A673 (cell line): ENCODE data around the gene SLC24A4.

Source experiments
- CTCF ChIP-seq: fragments of 300-800, 200-600 bp; sonication (generic); conservative IDR thresholded peaks from 2 replicates; pipeline ENCODE4 v1.5.1; 2017; ENCODE audit warnings: low read depth, mild to moderate bottlenecking, antibody characterized with exemption, low read length, moderate library complexity, mixed read lengths
- EZH2 ChIP-seq: fragments of 200-600 bp; sonication (generic); IDR thresholded peaks from 2 replicates; pipeline ENCODE4 v1.6.1; 2017; ENCODE audit warnings: borderline replicate concordance, low read depth, mild to moderate bottlenecking, mixed read lengths, antibody characterized with exemption, low read length; ENCODE audit not compliant: poor library complexity, severe bottlenecking

- no peak for TF ChIP-seq CTCF
- no peak for TF ChIP-seq EZH2
Measured at GRCh38 chr14:92416544-92416943, 93.6 kb downstream of the SLC24A4 start.
